GM18858 (cell line): ENCODE results near the gene CEBPE.
A peak's percentile ranks its signal among the peaks of the same experiment; 100 is the strongest.
"Not testable (repeated sequence)": the region's sequence is repeated elsewhere in the genome, so short reads cannot be mapped to it uniquely, and the experiment has no call there.

Experiments
- ATAC-seq: cut with Tn5 transposase; IDR thresholded peaks from one replicate; pipeline ENCODE4 v1.9.1; 2021; ENCODE audit not compliant: unreplicated experiment

CEBPE gene

DNA sequence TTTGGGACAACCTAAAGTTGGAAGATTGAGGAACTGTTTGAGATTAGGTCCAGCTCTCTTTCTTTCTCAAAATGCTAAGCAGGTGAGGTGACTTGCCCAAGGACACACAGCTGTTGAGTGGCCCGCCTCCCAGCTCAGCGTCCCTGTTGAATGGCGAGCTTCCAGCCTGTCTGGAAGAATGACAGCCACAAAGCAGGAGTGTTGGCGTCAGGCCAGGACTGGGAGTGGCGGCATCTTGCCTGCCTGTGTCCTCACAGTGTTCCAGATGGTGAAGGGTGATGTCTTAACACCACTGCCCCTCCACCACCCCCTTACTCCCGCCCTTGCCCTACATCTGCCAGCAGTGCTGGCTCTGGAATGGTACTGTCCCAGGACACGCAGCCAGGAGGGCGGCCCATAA, 4.4 kb upstream of the CEBPE start:
- ATAC-seq = no peak

DNA sequence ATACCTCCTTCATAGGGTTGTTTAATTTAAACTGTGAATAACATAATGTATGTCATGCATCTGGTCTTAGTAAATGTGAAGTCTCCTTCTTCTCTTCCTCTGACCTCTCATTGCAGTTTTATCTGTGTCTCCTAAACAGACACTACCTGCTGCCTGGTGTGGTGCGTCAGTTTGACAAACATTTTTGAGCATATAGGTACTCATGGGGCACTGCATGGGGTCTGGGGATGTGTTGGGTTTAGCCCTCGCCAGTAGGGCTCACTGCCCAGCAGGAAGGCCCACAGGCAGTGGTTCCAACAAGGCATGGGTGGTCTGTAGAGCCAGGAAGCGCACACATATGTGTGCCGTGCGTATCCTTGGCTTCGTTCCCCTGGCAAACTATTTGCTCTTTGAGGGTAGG, 3.0 kb upstream of the CEBPE start:
- no peak for ATAC-seq

DNA sequence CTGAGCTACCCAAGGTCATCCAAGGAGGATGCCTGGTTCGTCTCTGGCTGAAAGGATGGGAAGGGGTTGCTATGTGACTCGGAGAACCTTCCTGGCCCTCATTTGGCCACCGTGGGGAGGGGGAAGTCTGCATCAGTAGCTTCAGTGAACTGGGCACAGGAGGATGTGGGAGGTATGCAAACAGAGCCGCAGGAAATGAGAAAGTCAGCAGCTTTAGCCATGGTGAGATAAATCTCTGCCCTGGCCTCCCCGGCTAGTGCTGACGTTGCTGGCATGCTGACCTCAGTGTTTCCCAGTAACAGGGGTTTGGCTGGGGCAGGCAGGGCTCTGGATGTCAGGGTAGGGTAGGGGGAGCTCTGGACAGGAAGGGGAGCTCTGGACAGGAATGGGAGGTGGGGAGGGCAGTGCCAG, 2.3 kb upstream of the CEBPE start:
- peak; percentile 62 for ATAC-seq

DNA sequence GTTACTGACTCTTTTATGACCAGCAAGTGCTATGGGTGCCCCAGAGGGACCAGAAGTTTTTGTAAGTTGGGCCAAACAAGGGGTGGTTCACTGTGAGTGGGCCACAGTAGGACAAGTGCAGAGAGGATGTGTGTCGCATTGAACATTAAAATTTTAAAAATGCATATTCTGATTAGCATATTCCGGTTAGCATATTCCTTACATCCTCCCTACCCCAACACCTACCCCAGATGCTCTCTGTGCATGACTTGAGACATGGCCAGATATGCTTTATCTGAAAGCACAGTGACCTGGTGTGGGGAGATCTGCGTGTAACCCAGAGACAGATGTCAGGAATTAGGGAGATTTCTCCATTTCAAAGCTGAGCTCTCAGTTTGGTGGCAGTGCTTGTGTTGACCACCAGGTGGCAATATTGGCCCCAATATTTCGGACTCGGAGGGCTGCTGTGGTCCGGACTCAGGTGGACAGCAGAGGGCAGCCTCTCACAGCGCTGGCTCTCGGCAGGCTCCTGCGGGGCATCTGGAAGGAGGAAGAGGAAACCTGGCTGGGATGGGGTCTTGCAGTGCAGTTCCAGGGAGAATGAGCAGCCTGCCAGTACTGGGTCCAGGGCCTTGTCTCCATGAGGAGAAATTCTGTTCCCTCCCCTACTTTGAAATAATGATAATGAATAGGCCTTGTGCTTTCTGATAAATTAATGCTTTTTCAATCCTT, 1.6 kb upstream of the CEBPE start:
- peak; percentile 46 for ATAC-seq

DNA sequence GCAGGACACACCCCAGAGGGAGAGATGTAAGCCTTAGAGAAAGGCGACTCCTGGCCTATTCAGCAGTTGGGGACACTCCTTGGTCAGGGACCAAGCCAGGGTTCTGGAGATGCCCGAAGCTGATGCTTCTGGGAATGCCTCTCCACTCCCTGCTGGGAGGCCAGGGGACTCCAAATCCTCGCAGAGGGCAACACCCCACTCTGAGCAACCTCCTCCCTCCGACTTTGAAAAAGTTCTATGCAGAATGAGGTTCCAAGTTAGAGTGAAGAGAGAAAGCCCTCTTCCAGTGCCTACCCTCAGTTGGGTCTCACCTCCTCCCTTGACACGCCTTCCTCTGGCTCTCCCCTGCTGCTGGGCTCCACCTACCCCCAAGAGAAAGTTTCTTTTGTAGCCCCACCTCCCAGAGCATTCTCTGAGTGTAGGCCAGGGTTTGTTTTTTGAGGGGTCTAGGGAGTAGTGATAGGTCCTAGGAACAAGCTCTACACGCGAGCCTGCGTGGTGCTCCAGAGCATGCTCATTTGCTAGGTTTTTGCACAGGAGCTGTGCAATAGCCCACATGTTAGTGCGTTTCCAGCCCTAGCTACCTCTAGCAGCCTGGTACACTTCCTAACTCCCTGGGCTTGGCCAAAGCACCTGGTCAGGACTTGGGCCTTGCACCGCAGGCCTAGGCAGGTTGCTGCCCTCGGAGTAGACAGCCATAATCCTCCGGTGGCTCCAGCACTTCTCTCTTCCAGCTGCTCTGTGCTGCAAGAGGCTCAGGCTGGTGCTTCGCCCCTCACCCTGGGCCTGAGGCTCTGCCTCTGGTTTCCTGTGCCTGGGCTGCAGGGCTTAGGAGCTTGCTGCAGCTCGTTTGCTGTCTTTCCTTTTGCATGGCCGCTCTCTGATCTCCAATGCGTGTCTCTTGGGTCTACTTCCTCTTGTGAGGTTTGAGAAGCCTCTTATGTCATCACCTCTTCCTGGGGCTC, 590 bp upstream of the CEBPE start:
- no peak for ATAC-seq

DNA sequence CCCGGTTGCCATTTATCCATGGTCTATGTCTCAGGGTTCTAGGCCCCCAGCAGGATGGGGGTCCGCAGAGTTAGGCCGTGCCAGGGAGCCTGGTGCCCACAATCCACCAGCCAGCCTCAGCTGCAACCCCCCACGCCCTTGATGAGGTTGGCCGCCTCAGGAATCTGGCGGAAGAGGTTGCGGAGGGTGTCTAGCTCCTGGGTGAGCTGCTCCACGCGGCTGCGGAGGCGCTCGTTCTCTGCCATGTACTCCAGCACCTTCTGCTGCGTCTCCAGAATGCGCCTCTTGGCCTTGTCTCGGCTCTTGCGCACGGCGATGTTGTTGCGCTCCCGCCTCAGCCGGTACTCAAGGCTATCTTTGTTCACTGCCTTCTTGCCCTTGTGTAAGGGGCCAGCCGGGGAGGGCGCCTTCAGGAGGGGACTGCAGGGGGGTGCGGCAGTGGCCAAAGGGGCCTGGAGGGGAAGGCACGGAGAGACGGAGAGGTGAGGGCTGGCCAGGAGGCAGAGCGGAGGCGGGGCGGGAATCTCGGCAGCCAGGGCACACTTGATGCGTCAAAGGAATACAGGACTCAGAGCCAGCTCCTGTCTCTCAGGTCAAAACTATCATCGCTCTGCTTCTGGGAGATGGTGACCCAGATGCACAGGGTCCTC, 1.6 kb downstream of the CEBPE start:
- ATAC-seq = no peak

DNA sequence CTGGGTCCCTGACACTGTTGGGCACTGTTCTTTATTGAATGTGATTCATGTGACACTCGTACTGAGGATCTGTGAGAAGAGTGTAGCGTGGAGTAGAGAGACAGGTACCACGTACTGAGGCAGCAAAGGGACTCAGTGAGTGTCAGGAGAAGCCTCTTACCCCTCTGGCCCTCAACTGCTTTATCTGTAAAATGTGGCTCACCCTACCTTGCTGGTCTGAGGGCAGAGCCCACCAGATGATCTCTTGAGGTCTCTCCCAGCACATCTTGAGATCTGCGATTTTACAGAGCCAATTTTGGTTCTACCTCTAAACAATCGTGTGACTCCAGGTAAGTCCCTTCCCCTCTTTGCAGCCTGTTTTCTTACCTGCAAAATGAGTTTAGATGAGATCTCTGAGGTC, 3.1 kb downstream of the CEBPE start:
- ATAC-seq = no peak

DNA sequence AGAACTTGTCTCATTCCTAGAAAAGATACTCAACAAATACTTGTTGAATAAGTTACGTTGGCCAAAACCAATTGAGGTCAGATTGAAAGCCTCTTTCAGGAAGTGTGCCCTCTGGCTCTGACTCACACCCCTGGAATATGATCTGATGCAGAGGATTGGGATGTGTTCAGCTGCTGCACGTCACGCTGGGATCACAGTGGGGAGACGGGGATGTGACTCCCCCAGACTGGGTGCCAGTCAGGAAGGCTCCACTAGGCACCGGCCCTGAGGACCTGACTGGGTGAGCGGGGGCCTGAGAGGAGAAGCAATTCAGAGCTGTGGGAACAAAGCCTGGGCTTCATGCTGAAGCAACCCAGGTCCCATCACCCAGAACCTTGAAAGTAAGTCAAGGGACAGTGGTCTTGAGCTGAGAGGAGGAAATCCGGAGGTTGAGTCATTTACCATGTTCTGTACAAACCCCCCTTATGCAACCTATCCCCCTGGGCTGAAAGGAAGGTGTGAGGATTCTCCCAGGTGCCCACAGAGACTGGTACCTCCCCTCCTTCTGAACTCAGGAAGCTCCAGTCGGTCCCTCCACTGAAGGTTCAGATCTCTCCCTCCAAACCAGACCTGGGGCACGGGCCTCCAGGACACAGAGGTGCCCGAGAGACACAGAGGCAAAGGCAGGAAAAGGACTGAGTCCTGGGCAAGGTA, 3.9 kb downstream of the CEBPE start:
- ATAC-seq = no peak

DNA sequence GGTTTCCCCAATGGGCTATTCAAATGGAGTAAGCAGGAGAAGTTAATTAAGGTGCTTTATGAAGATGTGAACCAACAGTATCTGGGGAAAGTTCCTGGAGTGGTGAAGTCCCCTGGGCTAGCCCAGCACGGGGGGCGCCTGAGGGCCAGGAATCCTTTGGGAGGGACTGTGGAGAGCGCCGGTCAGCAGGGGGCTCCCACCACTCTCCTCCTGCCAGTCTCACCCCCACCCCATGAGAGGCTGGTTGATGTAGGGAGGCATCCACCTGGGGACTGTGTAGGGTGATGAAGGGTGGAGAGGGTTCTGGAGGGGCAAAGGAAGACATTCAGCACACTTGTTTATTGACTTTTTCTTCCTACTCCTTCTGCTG, 4.4 kb downstream of the CEBPE start:
- no peak for ATAC-seq

DNA sequence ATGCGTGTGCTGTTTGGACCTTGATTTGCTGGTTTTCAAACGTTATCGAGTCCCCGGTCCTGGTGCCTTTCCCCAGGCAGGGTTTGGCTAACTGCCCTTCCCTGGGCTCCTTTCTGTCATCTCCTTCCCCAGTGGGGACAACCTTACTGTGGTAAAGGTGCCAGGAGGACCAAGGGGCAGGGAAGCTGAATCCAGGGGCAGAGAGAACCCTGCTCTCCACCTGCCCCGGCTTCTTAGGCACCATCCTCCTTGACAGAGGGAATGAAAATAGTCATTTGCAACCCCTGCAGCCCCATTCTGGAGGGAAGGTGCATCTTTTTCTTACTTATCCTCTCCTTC, 5.0 kb downstream of the CEBPE start:
- ATAC-seq = no peak

DNA sequence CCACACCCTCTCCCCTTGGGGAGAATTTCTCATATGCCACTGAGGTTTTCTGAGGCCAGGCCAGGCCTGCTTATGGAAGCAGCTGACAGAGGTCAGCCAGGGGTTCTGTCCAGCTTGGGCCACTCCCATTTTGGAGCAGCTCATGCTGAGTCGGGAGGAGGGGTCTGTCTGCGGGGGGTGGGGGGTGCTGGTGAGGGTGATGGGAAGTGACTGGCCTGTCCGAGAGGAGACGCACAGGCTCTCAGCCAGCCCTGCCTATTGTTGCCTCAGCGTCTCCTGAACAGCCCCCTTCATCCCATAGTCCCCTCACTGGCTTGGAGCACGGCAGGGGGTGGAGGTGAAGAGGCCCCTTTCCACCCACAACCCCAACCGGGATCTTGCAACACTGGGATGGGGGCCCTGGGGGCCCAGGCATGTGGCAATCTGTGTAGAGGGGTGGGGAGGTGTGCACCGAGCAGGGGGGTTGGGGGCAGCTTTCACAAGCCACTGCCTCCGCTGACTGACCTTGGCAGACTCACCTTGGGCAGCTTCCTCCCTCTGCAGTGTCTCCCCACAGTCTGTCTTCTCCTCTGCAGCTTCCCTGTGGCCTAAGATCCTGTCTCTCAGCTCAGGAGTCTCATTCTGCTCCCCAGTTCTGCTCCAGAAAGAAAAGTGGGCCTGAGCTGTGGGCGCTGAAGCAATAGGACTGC, 5.5 kb downstream of the CEBPE start:
- no peak for ATAC-seq

DNA sequence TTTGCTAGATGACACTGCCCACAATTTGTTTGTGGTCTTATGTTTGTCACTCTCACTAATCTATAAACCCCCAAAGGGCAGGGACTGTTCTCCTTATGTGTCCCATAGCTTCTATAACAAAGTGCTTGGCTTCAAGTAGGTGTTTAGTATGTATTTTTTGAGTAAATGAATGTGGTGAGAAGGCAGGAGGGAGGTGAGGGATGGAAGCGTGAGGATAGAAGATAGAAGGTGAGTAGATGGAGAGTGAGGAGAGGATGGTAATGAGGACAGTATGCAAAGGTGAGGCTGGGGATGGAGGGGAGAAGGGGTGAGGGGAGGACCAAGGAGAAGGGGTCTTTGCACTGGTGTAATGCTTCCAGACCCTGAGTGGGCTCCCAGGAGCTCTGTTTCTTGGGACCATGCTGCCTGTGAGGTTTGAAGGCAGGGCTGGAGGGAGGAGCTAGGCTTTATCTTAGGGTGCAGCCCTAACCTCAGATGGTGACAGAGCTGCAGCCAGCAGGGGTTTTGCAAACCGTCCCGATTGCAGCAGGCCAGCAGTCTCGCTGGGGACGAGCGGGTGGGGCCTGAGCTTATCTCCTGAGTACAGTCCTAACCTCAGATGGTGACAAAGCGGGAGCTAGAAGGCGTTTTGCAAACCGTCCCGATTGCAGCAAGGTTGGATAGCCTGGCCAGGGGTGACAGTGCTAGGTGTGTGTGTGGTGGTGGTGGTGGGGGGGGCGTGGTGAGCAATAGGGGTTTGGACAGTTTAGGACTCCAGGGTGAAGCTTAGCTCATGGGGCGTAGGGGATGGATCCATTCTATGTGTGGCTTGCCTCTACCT, 6.5 kb downstream of the CEBPE start:
- no peak for ATAC-seq

DNA sequence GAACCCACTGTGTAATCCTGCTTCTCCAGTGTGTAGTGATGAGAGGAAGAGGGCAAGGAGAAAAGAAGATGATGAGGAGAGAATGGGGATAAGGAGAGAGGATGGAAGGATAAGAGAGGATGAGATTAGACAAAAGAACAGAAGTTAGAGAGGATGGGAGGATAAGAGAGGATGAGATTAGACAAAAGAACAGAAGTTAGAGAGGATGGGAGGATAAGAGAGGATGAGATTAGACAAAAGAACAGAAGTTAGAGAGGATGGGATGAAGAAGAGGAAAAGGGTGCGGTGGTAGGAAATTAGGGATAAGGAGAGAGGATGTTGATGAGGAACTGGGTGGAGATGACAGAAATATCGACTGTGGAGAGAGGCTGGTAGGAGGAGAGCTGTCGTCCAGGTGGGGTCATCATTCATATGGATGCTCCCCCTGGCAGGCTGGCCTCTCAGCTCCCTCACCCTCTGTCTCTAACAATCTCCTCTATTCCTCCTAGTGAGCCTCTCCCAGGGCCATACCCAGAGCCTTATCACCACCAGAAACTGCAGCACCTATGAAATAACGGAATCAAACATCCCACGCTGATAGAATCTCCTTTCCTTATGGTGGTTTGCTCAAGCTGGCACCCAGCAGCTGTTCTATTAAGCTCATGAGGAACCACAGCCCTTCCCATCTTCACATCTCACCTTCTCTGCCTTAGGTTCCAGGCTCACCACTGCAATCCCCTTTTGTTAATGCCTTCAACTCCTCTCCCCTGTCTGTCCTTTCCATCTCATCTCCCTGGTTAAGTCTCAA, 8.3 kb downstream of the CEBPE start:
- no peak for ATAC-seq

DNA sequence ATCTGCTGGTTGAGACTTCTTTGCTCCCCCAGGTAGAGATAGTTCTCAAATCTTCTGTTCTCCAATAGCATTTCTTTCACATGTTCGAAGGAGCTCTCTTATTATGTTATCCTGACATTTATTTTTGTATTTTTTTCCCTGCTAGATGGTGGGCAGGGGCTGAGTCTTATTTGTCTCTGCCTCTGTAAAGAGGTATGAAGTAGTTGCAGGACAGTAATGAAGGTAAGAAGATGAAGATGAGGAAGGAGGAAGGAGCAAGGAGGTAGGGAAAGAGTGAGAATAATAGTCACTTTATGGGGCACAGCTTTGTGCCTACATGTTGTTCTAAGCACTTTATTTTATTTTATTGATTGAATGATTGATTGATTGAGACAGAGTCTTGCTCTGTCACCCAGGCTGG, 9.3 kb downstream of the CEBPE start:
- ATAC-seq = no peak

DNA sequence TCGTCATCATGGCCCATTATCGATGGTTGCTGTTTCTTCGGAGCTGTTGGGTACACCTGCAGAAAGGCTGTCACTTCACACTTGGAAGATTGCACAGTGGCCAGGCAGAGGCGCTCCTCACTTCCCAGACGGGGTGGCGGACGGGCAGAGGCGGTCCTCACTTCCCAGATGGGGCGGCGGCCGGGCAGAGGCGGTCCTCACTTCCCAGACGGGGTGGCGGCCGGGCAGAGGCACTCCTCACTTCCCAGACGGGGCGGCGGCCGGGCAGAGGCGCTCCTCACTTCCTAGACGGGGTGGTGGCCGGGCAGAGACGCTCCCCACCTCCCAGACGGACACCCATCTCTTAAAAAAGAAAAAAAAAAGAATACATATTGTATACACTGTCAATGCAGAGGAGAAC, 10.9 kb downstream of the CEBPE start:
- ATAC-seq = not testable (repeated sequence)

DNA sequence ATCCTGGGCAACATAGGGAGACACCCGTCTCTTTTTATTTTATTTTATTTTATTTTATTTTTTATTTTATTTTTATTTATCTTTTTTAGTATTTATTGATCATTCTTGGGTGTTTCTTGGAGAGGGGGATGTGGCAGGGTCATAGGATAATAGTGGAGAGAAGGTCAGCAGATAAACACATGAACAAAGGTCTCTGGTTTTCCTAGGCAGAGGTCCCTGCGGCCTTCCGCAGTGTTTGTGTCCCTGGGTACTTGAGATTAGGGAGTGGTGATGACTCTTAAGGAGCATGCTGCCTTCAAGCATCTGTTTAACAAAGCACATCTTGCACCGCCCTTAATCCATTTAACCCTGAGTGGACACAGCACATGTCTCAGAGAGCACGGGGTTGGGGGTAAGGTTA, 11.4 kb downstream of the CEBPE start:
- ATAC-seq = not testable (repeated sequence)

DNA sequence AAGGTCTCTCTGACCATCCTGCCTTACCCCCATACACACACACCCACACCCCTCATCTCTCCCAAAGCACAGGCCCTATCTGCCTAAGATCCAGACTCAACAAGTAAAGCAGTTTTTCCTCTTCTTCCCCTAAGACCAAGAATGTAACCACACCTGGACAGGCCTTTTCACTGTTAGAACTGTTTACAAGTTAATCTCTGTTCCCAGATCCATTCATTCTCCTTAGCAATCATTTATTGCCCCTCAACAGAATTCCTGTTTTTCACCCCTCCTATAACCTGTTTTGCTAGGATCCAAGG, 12.4 kb downstream of the CEBPE start:
- no peak for ATAC-seq

DNA sequence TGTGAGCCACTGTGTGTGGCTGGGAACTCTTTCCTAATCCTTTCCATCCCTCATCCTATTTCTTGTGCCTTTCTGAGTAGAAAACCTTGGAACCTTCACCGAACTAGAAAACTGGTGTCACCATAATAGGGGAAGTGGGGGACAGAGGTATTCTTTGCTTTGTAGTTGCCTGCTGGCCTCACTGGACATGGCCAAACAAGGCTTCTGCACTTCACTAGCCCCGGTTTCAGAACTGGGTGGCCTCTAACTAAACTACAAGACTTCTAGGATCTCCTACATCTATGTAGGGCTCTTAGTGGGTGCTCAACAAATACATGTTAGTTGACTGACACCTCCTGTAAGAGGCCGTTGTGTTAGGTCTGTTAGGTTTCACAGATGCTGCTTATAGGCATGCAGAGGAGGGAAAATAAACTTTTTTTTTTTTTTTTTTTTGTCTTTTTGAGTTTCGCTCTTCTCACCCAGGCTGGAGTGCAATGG, 13.7 kb downstream of the CEBPE start:
- ATAC-seq = no peak
